ENCODE data around the gene SURF4. TPM values are rescaled to one million over a fixed set of nuclear protein-coding genes. Genes with fewer than 3 reads are reported as not detected.

The SURF4 gene
- total RNA-seq, 1 experiment from 2014 or later: 214 TPM

GRCh38 chr9:133354766-133355165, 21.1 kb downstream of the SURF4 start:
- intact Hi-C loops (cut with micrococcal nuclease; ENCODE audit: unreplicated experiment): no loop called here
- H3K4me1 ChIP-seq (ENCODE audit: insufficient read depth, low read length, poor library complexity, severe bottlenecking): peaks cover 17% of the 10 kb centered on the region
- H3K9me3 ChIP-seq (ENCODE audit: low read depth, low read length, poor library complexity, severe bottlenecking): no peaks in the 10 kb centered on the region
- H3K36me3 ChIP-seq (ENCODE audit: insufficient read depth, low read length, poor library complexity, severe bottlenecking): peaks cover 34% of the 10 kb centered on the region
- no TSS peak for BruUV-seq (replicated peaks)
- H3K27ac ChIP-seq (ENCODE audit: low read depth, low read length, poor library complexity, severe bottlenecking): no peak overlapping the region
- TF ChIP-seq CTCF (conservative IDR thresholded peaks at IDR 0.05; ENCODE audit: low read depth, low read length) (no peak), EZH2 (IDR thresholded peaks at IDR 0.05; ENCODE audit: borderline replicate concordance, low read depth, low read length, poor library complexity, severe bottlenecking) (no peak)
- DNase-seq (ENCODE audit: low spot score): no peak
- no peaks in the 10 kb centered on the region for H3K27me3 ChIP-seq (replicated peaks; ENCODE audit: insufficient read depth, low read depth, low read length, poor library complexity)
- ChIA-PET POLR2A (ENCODE audit: low non-redundant PET) (no interaction called here), CTCF (no interaction called here)
- H3K4me3 ChIP-seq (ENCODE audit: low read depth, low read length, poor library complexity, severe bottlenecking): peak overlapping the region; percentile 93

GRCh38 chr9:133353548-133353947, 22.3 kb downstream of the SURF4 start:
- ChIA-PET POLR2A (ENCODE audit: low non-redundant PET) (no interaction called here), CTCF (no interaction called here)
- Histone ChIP-seq H3K9me3 (ENCODE audit: low read depth, low read length, poor library complexity, severe bottlenecking) (no peaks in the 10 kb centered on the region), H3K36me3 (ENCODE audit: insufficient read depth, low read length, poor library complexity, severe bottlenecking) (peaks cover 46% of the 10 kb centered on the region), H3K4me3 (ENCODE audit: low read depth, low read length, poor library complexity, severe bottlenecking) (no peak overlapping the region), H3K27me3 (replicated peaks; ENCODE audit: insufficient read depth, low read depth, low read length, poor library complexity) (no peaks in the 10 kb centered on the region), H3K27ac (ENCODE audit: low read depth, low read length, poor library complexity, severe bottlenecking) (no peak overlapping the region), H3K4me1 (ENCODE audit: insufficient read depth, low read length, poor library complexity, severe bottlenecking) (peaks cover 23% of the 10 kb centered on the region)
- peak; percentile 16 for DNase-seq (ENCODE audit: low spot score)
- TF ChIP-seq CTCF (conservative IDR thresholded peaks at IDR 0.05; ENCODE audit: low read depth, low read length): no peak
- no peak for TF ChIP-seq EZH2 (IDR thresholded peaks at IDR 0.05; ENCODE audit: borderline replicate concordance, low read depth, low read length, poor library complexity, severe bottlenecking)
- intact Hi-C loops (cut with micrococcal nuclease; ENCODE audit: unreplicated experiment): no loop called here
- no TSS peak for BruUV-seq (replicated peaks)

GRCh38 chr9:133352635-133353340, 23.1 kb downstream of the SURF4 start:
- H3K27ac ChIP-seq (ENCODE audit: low read depth, low read length, poor library complexity, severe bottlenecking): peak overlapping the region; percentile 27
- H3K36me3 ChIP-seq (ENCODE audit: insufficient read depth, low read length, poor library complexity, severe bottlenecking): peaks cover 48% of the 10 kb centered on the region
- H3K4me3 ChIP-seq (ENCODE audit: low read depth, low read length, poor library complexity, severe bottlenecking): no peak overlapping the region
- no peaks in the 10 kb centered on the region for H3K9me3 ChIP-seq (ENCODE audit: low read depth, low read length, poor library complexity, severe bottlenecking)
- H3K4me1 ChIP-seq (ENCODE audit: insufficient read depth, low read length, poor library complexity, severe bottlenecking): peaks cover 23% of the 10 kb centered on the region
- intact Hi-C loops (cut with micrococcal nuclease; ENCODE audit: unreplicated experiment): no loop called here
- no TSS peak for BruUV-seq (replicated peaks)
- DNase-seq (ENCODE audit: low spot score): peak; percentile 14
- no peak for TF ChIP-seq EZH2 (IDR thresholded peaks at IDR 0.05; ENCODE audit: borderline replicate concordance, low read depth, low read length, poor library complexity, severe bottlenecking)
- TF ChIP-seq CTCF (conservative IDR thresholded peaks at IDR 0.05; ENCODE audit: low read depth, low read length): no peak
- no peaks in the 10 kb centered on the region for H3K27me3 ChIP-seq (replicated peaks; ENCODE audit: insufficient read depth, low read depth, low read length, poor library complexity)
- ChIA-PET CTCF (interaction anchor here (0.5 kb wide), 1 partner anchor 54 kb away, joined by 4 read pairs; no protein-coding TSS in a partner anchor), POLR2A (ENCODE audit: low non-redundant PET) (no interaction called here)

All from A673 (cell line).